Right lobe of liver (tissue), 6 donors: ENCODE data around the gene BTC. TPM values are rescaled to one million over a fixed set of nuclear protein-coding genes. Genes with fewer than 3 reads are reported as not detected.
A peak's percentile ranks its signal among the peaks of the same experiment; 100 is the strongest.
"Not testable (repeated sequence)": the region's sequence is repeated elsewhere in the genome, so short reads cannot be mapped to it uniquely, and the experiment has no call there.

Experiments
- ATAC-seq, 4 donors: fragments of 200-7000 bp; cut with Tn5 transposase; one replicate each; pipeline ENCODE4 v1.9.1; 2020; ENCODE audit warnings: mild to moderate bottlenecking in 4 of 4, moderate library complexity in 4 of 4
- DNase-seq, 3 donors: peaks; one replicate each; pipeline ENCODE4 v3.0.0-alpha.2; 2020
- H3K27ac ChIP-seq, 3 donors: fragments of 200-600 bp; one replicate each; pipeline ENCODE4 v1.8.0; 2022
- H3K27me3 ChIP-seq, 2 donors: fragments of 200-600 bp; one replicate each; pipeline ENCODE4 v1.8.0; 2022
- H3K36me3 ChIP-seq, 4 donors: fragments of 200-600 bp; sonication (generic) in 1 of 4; one replicate each; pipeline versions ENCODE4 v1.5.1 to v1.8.0; 2017 to 2022; ENCODE audit warnings: control low read depth in 1 of 4
- H3K4me1 ChIP-seq, 4 donors: fragments of 200-600 bp; sonication (generic) in 1 of 4; one replicate each; pipeline versions ENCODE4 v1.5.1 to v1.8.0; 2017 to 2022; ENCODE audit warnings: control low read depth in 1 of 4
- H3K4me3 ChIP-seq, 3 donors: fragments of 200-600 bp; one replicate each; pipeline ENCODE4 v1.8.0; 2022
- H3K9me3 ChIP-seq, 4 donors: fragments of 200-600 bp; sonication (generic) in 1 of 4; one replicate each; pipeline versions ENCODE4 v1.5.1 to v1.8.0; 2017 to 2022; ENCODE audit warnings: control low read depth in 1 of 4
- CTCF ChIP-seq, 4 donors: fragments of 200-600 bp in 3 of 4; fragments of 450-650 bp in 1 of 4; IDR thresholded peaks; one replicate each; pipeline versions ENCODE4 v1.5.1 to v1.8.0; 2016 to 2022; ENCODE audit warnings: antibody characterized with exemption in 4 of 4, mild to moderate bottlenecking in 2 of 4
- POLR2A ChIP-seq: fragments of 450-650 bp; IDR thresholded peaks from one replicate; pipeline ENCODE4 v1.6.1; 2017; ENCODE audit warnings: antibody characterized with exemption, mild to moderate bottlenecking
- WGBS: methylation state at CpG from one replicate; pipeline ENCODE4 v1.1.6; 2018; ENCODE audit warnings: low coverage, low lambda C conversion rate; ENCODE audit not compliant: insufficient coverage; ENCODE audit errors: missing lambda C conversion rate; 5-methylcytosine and 5-hydroxymethylcytosine counted together
- intact Hi-C, 2 donors: fragments of 100-400 bp; cut with DNase I; formaldehyde crosslinking; loops; one replicate each; pipeline versions ENCODE4 v1.11.2 to v1.14.1; 2022
- total RNA-seq, 6 experiments: library from RNA; depleted of rRNA in 2 of 6; stranded (reverse); fragments of >200 nt in 2 of 6; fragmentation: NEBNext Ultra II Directional in 3 of 6; extraction: Animal tissue kit (Norgen Biotek cat#: 25700) in 3 of 6; gene quantifications; one replicate each; pipeline versions ENCODE4 v1.1.0 to v1.2.4, GENCODE V29; 2016 to 2023
- donor health status: DM: no; HTN: yes; CAD: no.
- donor health status: DM: no; HTN: no; CAD: no.
- donor health status: DM: no; HTN: no; CAD: no.
- donor health status: DM: no; HTN: yes; CAD: no.
- donor health status: DM: no; HTN: yes; CAD: no.

BTC gene
- total RNA-seq, 6 experiments from 2014 or later: 0.26 to 0.95 (median 0.49) TPM

- no peaks in the 10 kb centered on the region for H3K36me3 ChIP-seq
- H3K4me1 ChIP-seq: no peaks in the 10 kb centered on the region
- no peaks in the 10 kb centered on the region for H3K9me3 ChIP-seq
- no peak overlapping the region for H3K4me3 ChIP-seq
- TF ChIP-seq POLR2A: no peak
- TF ChIP-seq CTCF (IDR thresholded peaks at IDR 0.05): no peak
- ATAC-seq: no peak
- DNase-seq: no peak
- H3K27me3 ChIP-seq: no peaks in the 10 kb centered on the region
- 25% methylated on average over 1 of the region's 1 CpG for WGBS
- no peak overlapping the region for H3K27ac ChIP-seq
- intact Hi-C loops: no loop called here
Observed at GRCh38 chr4:74733756-74734155, 60.6 kb downstream of the BTC start.

- ATAC-seq (no peak), DNase-seq (no peak)
- H3K4me3 ChIP-seq: no peak overlapping the region
- no peaks in the 10 kb centered on the region for H3K27me3 ChIP-seq
- no peaks in the 10 kb centered on the region for H3K9me3 ChIP-seq
- no peaks in the 10 kb centered on the region for H3K4me1 ChIP-seq
- intact Hi-C loops: no loop called here
- no peaks in the 10 kb centered on the region for H3K36me3 ChIP-seq
- no peak for TF ChIP-seq POLR2A
- 64% methylated on average over 3 of the region's 3 CpGs for WGBS
- H3K27ac ChIP-seq: no peak overlapping the region
Observed at GRCh38 chr4:74724979-74725378, 69.3 kb downstream of the BTC start.

GRCh38 chr4:74716436-74716765 lies 77.9 kb downstream of the BTC start:
- DNase-seq (no peak), ATAC-seq (no peak)
- no peaks in the 10 kb centered on the region for H3K36me3 ChIP-seq
- no peak for TF ChIP-seq CTCF (IDR thresholded peaks at IDR 0.05)
- TF ChIP-seq POLR2A: no peak
- no peak overlapping the region for H3K27ac ChIP-seq
- H3K27me3 ChIP-seq: no peaks in the 10 kb centered on the region
- H3K4me3 ChIP-seq: no peak overlapping the region
- no peaks in the 10 kb centered on the region for H3K9me3 ChIP-seq
- intact Hi-C loops: no loop called here
- no peaks in the 10 kb centered on the region for H3K4me1 ChIP-seq
- 70% methylated on average over 1 of the region's 1 CpG for WGBS

GRCh38 chr4:74715706-74716435 lies 78.5 kb downstream of the BTC start:
- H3K36me3 ChIP-seq: no peaks in the 10 kb centered on the region
- TF ChIP-seq CTCF (IDR thresholded peaks at IDR 0.05) (no peak), POLR2A (no peak)
- H3K4me1 ChIP-seq: no peaks in the 10 kb centered on the region
- ATAC-seq (peak in 1 of 4 donors; percentile 40), DNase-seq (no peak)
- no peak overlapping the region for H3K4me3 ChIP-seq
- WGBS: 56% methylated on average over 5 of the region's 5 CpGs
- no peaks in the 10 kb centered on the region for H3K9me3 ChIP-seq
- intact Hi-C loops: no loop called here
- H3K27ac ChIP-seq: no peak overlapping the region
- H3K27me3 ChIP-seq: no peaks in the 10 kb centered on the region

GRCh38 chr4:74714611-74715130 lies 79.7 kb downstream of the BTC start:
- DNase-seq (no peak), ATAC-seq (no peak)
- no peak for TF ChIP-seq CTCF (IDR thresholded peaks at IDR 0.05)
- TF ChIP-seq POLR2A: no peak
- intact Hi-C loops: no loop called here
- Histone ChIP-seq H3K9me3 (no peaks in the 10 kb centered on the region), H3K27me3 (no peaks in the 10 kb centered on the region), H3K4me3 (no peak overlapping the region), H3K4me1 (no peaks in the 10 kb centered on the region), H3K27ac (no peak overlapping the region), H3K36me3 (no peaks in the 10 kb centered on the region)
- 61% methylated on average over 1 of the region's 1 CpG for WGBS

DNA sequence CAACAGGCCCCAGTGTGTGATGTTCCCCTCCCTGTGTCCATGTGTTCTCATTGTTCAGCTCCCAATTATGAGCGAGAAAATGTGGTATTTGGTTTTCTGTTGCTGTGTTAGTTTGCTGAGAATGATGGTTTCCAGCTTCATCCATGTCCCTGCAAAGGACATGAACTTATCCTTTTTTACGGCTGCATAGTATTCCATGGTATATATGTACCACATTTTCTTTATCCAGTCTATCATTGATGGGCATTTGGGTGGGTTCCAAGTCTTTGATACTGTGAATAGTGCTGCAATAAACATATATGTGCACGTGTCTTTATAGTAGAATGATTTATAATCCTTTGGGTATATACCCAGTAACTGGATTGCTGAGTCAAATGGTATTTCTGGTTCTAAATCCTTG lies 86.2 kb downstream of the BTC start:
- not testable (repeated sequence) for H3K4me1 ChIP-seq
- WGBS: 62% methylated on average over 3 of the region's 3 CpGs

More for the DNA sequence above, 86.2 kb downstream of the BTC start:
- H3K27ac ChIP-seq, ATAC-seq, intact Hi-C loops, H3K36me3 ChIP-seq, H3K27me3 ChIP-seq, DNase-seq, H3K9me3 ChIP-seq, H3K4me3 ChIP-seq: not testable (repeated sequence)
